ENCODE measurements around the gene APLN. TPM values are rescaled to one million over a fixed set of nuclear protein-coding genes. Genes with fewer than 3 reads are reported as not detected.

The APLN gene
- polyA plus RNA-seq, 1 donor from 2014 or later = 0.38 TPM

GRCh38 chrX:129686422-129686948 lies 31.7 kb upstream of the APLN start:
- Histone ChIP-seq H3K9ac (ENCODE audit: low read length) (no peak overlapping the region), H3F3A (ENCODE audit: insufficient read depth, low read length, poor library complexity, severe bottlenecking) (no peaks in the 10 kb centered on the region), H2AFZ (ENCODE audit: low read depth, low read length) (no peak overlapping the region), H3K79me2 (replicated peaks; ENCODE audit: insufficient read depth, low read length) (no peaks in the 10 kb centered on the region), H3K4me2 (ENCODE audit: low read length) (no peak overlapping the region), H3K4me3 (ENCODE audit: low read length) (no peak overlapping the region), H3K36me3 (ENCODE audit: insufficient read depth, low read length) (no peaks in the 10 kb centered on the region), H4K20me1 (ENCODE audit: insufficient read depth) (no peaks in the 10 kb centered on the region), H3K9me2 (ENCODE audit: insufficient read depth, low read length) (no peaks in the 10 kb centered on the region), H3K27me3 (ENCODE audit: insufficient read depth, low read depth, low read length) (no peaks in the 10 kb centered on the region), H3K9me3 (ENCODE audit: low read length) (no peaks in the 10 kb centered on the region), H3K27ac (ENCODE audit: low read length) (no peak overlapping the region)
- no peak for TF ChIP-seq EP300 (conservative IDR thresholded peaks at IDR 0.05; ENCODE audit: poor library complexity, severe bottlenecking)
- no peak for TF ChIP-seq POLR2AphosphoS5 (IDR thresholded peaks at IDR 0.05)
- no peak for TF ChIP-seq SMC3 (conservative IDR thresholded peaks at IDR 0.05; ENCODE audit: poor library complexity)
- TF ChIP-seq MXI1 (conservative IDR thresholded peaks at IDR 0.05; ENCODE audit: poor library complexity, severe bottlenecking) = no peak
- no peak for TF ChIP-seq TAF1 (IDR thresholded peaks at IDR 0.05; ENCODE audit: low read depth)
- no peak for TF ChIP-seq RAD21 (conservative IDR thresholded peaks at IDR 0.05)
- TF ChIP-seq EZH2 (IDR thresholded peaks at IDR 0.05; ENCODE audit: borderline replicate concordance, insufficient read depth, low read length, poor library complexity, severe bottlenecking) = no peak

GRCh38 chrX:129682979-129683378 lies 28.2 kb upstream of the APLN start:
- no peak overlapping the region for H2AFZ ChIP-seq (ENCODE audit: low read depth, low read length)
- H3K79me2 ChIP-seq (replicated peaks; ENCODE audit: insufficient read depth, low read length) = no peaks in the 10 kb centered on the region
- no peaks in the 10 kb centered on the region for H3K36me3 ChIP-seq (ENCODE audit: insufficient read depth, low read length)
- no peaks in the 10 kb centered on the region for H3K9me2 ChIP-seq (ENCODE audit: insufficient read depth, low read length)
- no peaks in the 10 kb centered on the region for H3F3A ChIP-seq (ENCODE audit: insufficient read depth, low read length, poor library complexity, severe bottlenecking)
- H4K20me1 ChIP-seq (ENCODE audit: insufficient read depth) = no peaks in the 10 kb centered on the region
- H3K9me3 ChIP-seq (ENCODE audit: low read length) = no peaks in the 10 kb centered on the region
- TF ChIP-seq POLR2AphosphoS5 (IDR thresholded peaks at IDR 0.05) (no peak), REST (IDR thresholded peaks at IDR 0.05; ENCODE audit: borderline replicate concordance) (no peak), RAD21 (conservative IDR thresholded peaks at IDR 0.05) (no peak)
- no peaks in the 10 kb centered on the region for H3K27me3 ChIP-seq (ENCODE audit: insufficient read depth, low read depth, low read length)
- no peak overlapping the region for H3K4me3 ChIP-seq (ENCODE audit: low read length)
- H3K27ac ChIP-seq (ENCODE audit: low read length) = no peak overlapping the region
- no peak overlapping the region for H3K4me2 ChIP-seq (ENCODE audit: low read length)
- H3K9ac ChIP-seq (ENCODE audit: low read length) = no peak overlapping the region

- H3K9me3 ChIP-seq (ENCODE audit: low read length) = no peaks in the 10 kb centered on the region
- H3K79me2 ChIP-seq (replicated peaks; ENCODE audit: insufficient read depth, low read length) = no peaks in the 10 kb centered on the region
- H3K9me2 ChIP-seq (ENCODE audit: insufficient read depth, low read length) = no peaks in the 10 kb centered on the region
- H3K36me3 ChIP-seq (ENCODE audit: insufficient read depth, low read length) = no peaks in the 10 kb centered on the region
- no peak overlapping the region for H3K4me2 ChIP-seq (ENCODE audit: low read length)
- no peak overlapping the region for H3K9ac ChIP-seq (ENCODE audit: low read length)
- no peak overlapping the region for H3K4me3 ChIP-seq (ENCODE audit: low read length)
- no peak overlapping the region for H2AFZ ChIP-seq (ENCODE audit: low read depth, low read length)
- no peaks in the 10 kb centered on the region for H3F3A ChIP-seq (ENCODE audit: insufficient read depth, low read length, poor library complexity, severe bottlenecking)
- no peak overlapping the region for H3K27ac ChIP-seq (ENCODE audit: low read length)
- no peaks in the 10 kb centered on the region for H4K20me1 ChIP-seq (ENCODE audit: insufficient read depth)
- no peak for TF ChIP-seq EZH2 (IDR thresholded peaks at IDR 0.05; ENCODE audit: borderline replicate concordance, insufficient read depth, low read length, poor library complexity, severe bottlenecking)
- TF ChIP-seq MXI1 (conservative IDR thresholded peaks at IDR 0.05; ENCODE audit: poor library complexity, severe bottlenecking) = no peak
- TF ChIP-seq TAF1 (IDR thresholded peaks at IDR 0.05; ENCODE audit: low read depth) = no peak
- no peak for TF ChIP-seq RAD21 (conservative IDR thresholded peaks at IDR 0.05)
- no peak for TF ChIP-seq EP300 (conservative IDR thresholded peaks at IDR 0.05; ENCODE audit: poor library complexity, severe bottlenecking)
- TF ChIP-seq POLR2AphosphoS5 (IDR thresholded peaks at IDR 0.05) = no peak
- no peak for TF ChIP-seq REST (IDR thresholded peaks at IDR 0.05; ENCODE audit: borderline replicate concordance)
- TF ChIP-seq CTCF (IDR thresholded peaks at IDR 0.05; ENCODE audit: poor library complexity, severe bottlenecking) = no peak
- TF ChIP-seq SMC3 (conservative IDR thresholded peaks at IDR 0.05; ENCODE audit: poor library complexity) = no peak
- H3K27me3 ChIP-seq (ENCODE audit: insufficient read depth, low read depth, low read length) = no peaks in the 10 kb centered on the region
These were observed 25.1 kb upstream of the APLN start for GRCh38 chrX:129679901-129680300.

Measured in neural cell (in vitro differentiated cells).